ENCODE data around the gene DHRS2. TPM values are rescaled to one million over a fixed set of nuclear protein-coding genes. Genes with fewer than 3 reads are reported as not detected.

Gene DHRS2
- total RNA-seq, 1 donor from 2014 or later, result not detected

DNA sequence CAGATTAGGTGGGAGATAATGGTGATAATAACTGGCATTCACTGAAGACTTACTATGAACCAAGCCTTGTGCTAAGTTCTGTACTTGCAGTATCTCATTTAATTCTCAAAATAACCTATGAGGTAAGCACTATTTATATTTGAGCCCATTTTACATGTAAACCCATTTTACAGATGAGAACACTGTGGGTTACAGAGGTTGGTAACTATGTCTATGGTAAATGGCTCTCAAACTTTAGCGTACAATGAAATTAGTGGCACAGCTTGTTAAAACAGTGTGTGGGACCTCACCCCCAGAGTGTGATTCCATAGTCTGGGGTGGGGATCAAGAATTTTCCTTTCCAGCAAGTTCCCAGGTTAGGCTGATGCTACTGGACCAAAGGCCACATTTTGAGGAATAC lies 35.4 kb upstream of the DHRS2 start:
- Mint-ChIP-seq H3K4me3 (no peak overlapping the region), H3K36me3 (ENCODE audit: low read depth) (no peaks in the 10 kb centered on the region), H3K27ac (ENCODE audit: unreplicated experiment) (no peak overlapping the region), H3K9me3 (no peaks in the 10 kb centered on the region), H3K27me3 (ENCODE audit: low read depth) (peaks cover 50% of the 10 kb centered on the region), H3K4me1 (no peaks in the 10 kb centered on the region)
- TF ChIP-seq, protein P1, sequence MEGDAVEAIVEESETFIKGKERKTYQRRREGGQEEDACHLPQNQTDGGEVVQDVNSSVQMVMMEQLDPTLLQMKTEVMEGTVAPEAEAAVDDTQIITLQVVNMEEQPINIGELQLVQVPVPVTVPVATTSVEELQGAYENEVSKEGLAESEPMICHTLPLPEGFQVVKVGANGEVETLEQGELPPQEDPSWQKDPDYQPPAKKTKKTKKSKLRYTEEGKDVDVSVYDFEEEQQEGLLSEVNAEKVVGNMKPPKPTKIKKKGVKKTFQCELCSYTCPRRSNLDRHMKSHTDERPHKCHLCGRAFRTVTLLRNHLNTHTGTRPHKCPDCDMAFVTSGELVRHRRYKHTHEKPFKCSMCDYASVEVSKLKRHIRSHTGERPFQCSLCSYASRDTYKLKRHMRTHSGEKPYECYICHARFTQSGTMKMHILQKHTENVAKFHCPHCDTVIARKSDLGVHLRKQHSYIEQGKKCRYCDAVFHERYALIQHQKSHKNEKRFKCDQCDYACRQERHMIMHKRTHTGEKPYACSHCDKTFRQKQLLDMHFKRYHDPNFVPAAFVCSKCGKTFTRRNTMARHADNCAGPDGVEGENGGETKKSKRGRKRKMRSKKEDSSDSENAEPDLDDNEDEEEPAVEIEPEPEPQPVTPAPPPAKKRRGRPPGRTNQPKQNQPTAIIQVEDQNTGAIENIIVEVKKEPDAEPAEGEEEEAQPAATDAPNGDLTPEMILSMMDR (conservative IDR thresholded peaks at IDR 0.05), result no peak
- DNase-seq (ENCODE audit: low read depth, low spot score), result no peak

DNA sequence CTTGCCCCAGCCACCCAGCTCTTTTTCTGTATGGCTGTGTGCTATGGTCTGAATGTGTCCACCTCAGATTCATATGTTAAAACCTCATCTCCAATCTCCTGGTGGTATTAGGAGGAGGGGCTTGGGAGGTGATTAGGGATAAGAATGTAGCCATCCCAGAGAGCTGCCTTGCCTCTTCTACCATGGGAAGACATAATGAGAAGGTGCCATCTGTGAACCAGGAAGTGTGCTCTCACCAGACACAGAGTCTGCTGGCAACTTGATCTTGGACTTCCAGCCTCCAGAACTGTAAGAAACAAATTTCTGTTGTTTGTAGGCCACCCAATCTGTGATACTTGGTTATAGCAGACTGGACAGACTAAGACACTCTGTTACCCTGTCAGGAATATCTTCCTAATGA lies 34.7 kb upstream of the DHRS2 start:
- no peaks in the 10 kb centered on the region for H3K9me3 Mint-ChIP-seq
- H3K27me3 Mint-ChIP-seq (ENCODE audit: low read depth), result peaks cover 49% of the 10 kb centered on the region
- H3K27ac Mint-ChIP-seq (ENCODE audit: unreplicated experiment), result no peak overlapping the region
- no peak for DNase-seq (ENCODE audit: low read depth, low spot score)
- TF ChIP-seq, protein P1 (conservative IDR thresholded peaks at IDR 0.05), result no peak
- H3K36me3 Mint-ChIP-seq (ENCODE audit: low read depth), result no peaks in the 10 kb centered on the region
- no peaks in the 10 kb centered on the region for H3K4me1 Mint-ChIP-seq
- no peak overlapping the region for H3K4me3 Mint-ChIP-seq

DNA sequence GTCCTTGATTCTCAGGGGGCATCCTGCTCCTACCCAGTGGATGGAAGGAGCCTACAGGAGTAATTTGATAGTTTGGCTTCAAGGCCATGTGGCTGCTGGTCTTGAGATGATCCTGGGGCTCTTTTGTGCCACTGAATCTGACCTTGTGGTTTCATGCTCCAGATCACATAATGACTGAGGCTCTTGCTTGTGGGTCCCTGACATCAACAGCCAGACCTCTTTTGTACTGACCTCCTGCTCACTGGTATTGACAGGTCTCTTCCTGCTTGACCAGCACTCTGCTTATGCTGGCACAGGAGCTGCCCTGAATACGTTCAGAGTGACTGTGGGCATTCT lies 34.4 kb upstream of the DHRS2 start:
- no peaks in the 10 kb centered on the region for H3K9me3 Mint-ChIP-seq

DNA sequence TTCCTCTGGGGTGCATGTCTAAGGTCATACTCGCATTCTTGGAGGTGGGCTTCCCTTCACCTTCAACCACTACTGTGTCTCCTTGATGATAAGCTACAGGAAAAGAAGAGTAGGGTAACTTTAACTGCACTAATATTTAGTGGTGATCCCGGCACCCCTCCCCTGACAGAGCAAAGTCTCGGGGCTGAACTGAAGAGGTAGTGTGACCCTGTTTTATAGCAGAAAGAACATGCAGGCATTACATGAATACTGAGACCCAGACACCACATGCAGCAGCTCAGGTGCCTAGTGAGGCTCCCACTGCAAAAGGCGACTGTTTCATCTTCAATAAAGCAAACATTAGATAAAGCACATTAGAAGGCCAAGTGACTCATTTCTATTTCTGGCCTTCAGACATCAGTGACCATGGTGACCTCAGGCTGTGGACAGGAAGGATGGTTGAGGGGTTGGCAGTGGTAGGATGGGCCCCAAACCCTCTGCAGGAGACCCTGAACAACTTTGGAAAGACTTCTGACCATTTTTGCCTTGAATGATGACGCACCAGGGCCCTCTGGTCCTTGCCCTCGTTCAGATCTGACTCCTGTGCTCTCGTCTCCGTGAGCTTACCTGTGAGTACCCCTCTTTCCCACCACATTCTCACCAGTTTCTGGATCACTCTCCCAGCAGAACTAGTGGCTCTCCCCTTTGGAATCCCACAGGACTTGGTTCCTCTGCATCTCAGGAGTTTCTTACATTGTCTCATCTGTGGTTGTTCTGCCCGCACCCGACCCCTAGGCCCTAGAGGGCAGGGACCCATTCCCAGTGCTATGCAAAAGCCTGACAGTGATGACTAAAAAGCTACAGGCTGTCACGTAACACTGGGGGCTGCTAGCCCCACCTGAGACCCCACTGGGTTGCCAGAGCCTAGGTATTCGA lies 33.7 kb upstream of the DHRS2 start:
- peaks cover 50% of the 10 kb centered on the region for H3K27me3 Mint-ChIP-seq (ENCODE audit: low read depth)
- TF ChIP-seq, protein P1 (conservative IDR thresholded peaks at IDR 0.05), result no peak
- H3K4me1 Mint-ChIP-seq, result no peaks in the 10 kb centered on the region
- no peak for DNase-seq (ENCODE audit: low read depth, low spot score)
- no peaks in the 10 kb centered on the region for H3K9me3 Mint-ChIP-seq
- no peaks in the 10 kb centered on the region for H3K36me3 Mint-ChIP-seq (ENCODE audit: low read depth)
- no peak overlapping the region for H3K27ac Mint-ChIP-seq (ENCODE audit: unreplicated experiment)
- H3K4me3 Mint-ChIP-seq, result no peak overlapping the region

More for the DNA sequence above, 34.4 kb upstream of the DHRS2 start:
- H3K4me1 Mint-ChIP-seq, result no peaks in the 10 kb centered on the region
- H3K27ac Mint-ChIP-seq (ENCODE audit: unreplicated experiment), result no peak overlapping the region
- DNase-seq (ENCODE audit: low read depth, low spot score), result no peak
- TF ChIP-seq, protein P1 (conservative IDR thresholded peaks at IDR 0.05), result no peak
- H3K4me3 Mint-ChIP-seq, result no peak overlapping the region
- peaks cover 50% of the 10 kb centered on the region for H3K27me3 Mint-ChIP-seq (ENCODE audit: low read depth)
- no peaks in the 10 kb centered on the region for H3K36me3 Mint-ChIP-seq (ENCODE audit: low read depth)

DNA sequence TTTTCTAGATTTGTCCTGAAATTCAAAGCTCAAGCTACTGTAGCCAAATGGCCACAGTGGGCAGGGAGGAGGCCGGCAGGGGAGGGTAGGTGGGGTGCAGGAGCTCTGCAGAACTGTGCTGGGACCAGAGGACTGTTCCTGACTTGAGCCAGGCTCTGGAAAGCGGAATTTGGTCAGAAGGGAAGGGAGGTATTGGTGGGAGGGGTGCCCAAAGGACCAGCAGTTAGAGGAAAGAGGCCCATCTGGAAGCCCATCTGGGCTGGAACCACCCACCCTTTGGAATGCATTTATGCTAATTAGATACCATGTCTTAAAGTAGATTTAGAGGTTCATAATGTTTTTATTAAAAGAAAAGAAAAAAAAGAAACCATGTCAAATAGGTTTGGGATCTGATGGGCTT lies 33.1 kb upstream of the DHRS2 start:
- H3K36me3 Mint-ChIP-seq (ENCODE audit: low read depth), result no peaks in the 10 kb centered on the region
- no peaks in the 10 kb centered on the region for H3K9me3 Mint-ChIP-seq
- no peak overlapping the region for H3K27ac Mint-ChIP-seq (ENCODE audit: unreplicated experiment)
- no peak for DNase-seq (ENCODE audit: low read depth, low spot score)
- H3K4me1 Mint-ChIP-seq, result no peaks in the 10 kb centered on the region
- TF ChIP-seq, protein P1 (conservative IDR thresholded peaks at IDR 0.05), result no peak
- H3K27me3 Mint-ChIP-seq (ENCODE audit: low read depth), result peaks cover 48% of the 10 kb centered on the region
- no peak overlapping the region for H3K4me3 Mint-ChIP-seq
